ENCODE measurements around the gene RSU1. TPM values are rescaled to one million over a fixed set of nuclear protein-coding genes. Genes with fewer than 3 reads are reported as not detected.

RSU1 gene
- total RNA-seq, 1 donor from 2014 or later = 142 TPM

GRCh38 chr10:16606923-16607322 lies 210.3 kb downstream of the RSU1 start:
- Histone ChIP-seq H3K9ac (ENCODE audit: low read length) (no peak overlapping the region), H4K20me1 (ENCODE audit: insufficient read depth, low read length) (peaks cover 89% of the 10 kb centered on the region), H3K4me3 (ENCODE audit: insufficient read depth, low read depth, low read length) (no peak overlapping the region), H3K36me3 (ENCODE audit: insufficient read depth, low read length) (no peaks in the 10 kb centered on the region), H3K27ac (ENCODE audit: low read depth, low read length) (no peak overlapping the region), H3K79me2 (ENCODE audit: insufficient read depth, low read length) (no peaks in the 10 kb centered on the region), H3K9me3 (ENCODE audit: insufficient read depth, low read depth, low read length) (no peaks in the 10 kb centered on the region), H3K4me1 (ENCODE audit: insufficient read depth, low read length) (no peaks in the 10 kb centered on the region), H3K27me3 (ENCODE audit: insufficient read depth, low read length) (no peaks in the 10 kb centered on the region), H2AFZ (ENCODE audit: low read depth, low read length) (no peak overlapping the region), H3K4me2 (ENCODE audit: low read length) (no peak overlapping the region)
- Mint-ChIP-seq H3K4me1 (ENCODE audit: low read depth, unreplicated experiment) (peaks cover 6% of the 10 kb centered on the region), H3K27me3 (ENCODE audit: low read depth, unreplicated experiment) (no peaks in the 10 kb centered on the region), H3K36me3 (ENCODE audit: low read depth, unreplicated experiment) (peaks cover 12% of the 10 kb centered on the region), H3K27ac (ENCODE audit: unreplicated experiment) (no peak overlapping the region), H3K4me3 (ENCODE audit: unreplicated experiment) (no peak overlapping the region), H3K9me3 (ENCODE audit: unreplicated experiment) (no peaks in the 10 kb centered on the region)
- DNase-seq (ENCODE audit: low read depth) (no peak), FAIRE-seq (no peak)
- no peak for TF ChIP-seq EZH2 (IDR thresholded peaks at IDR 0.05; ENCODE audit: insufficient read depth, low read length)
- no peak for TF ChIP-seq CTCF (IDR thresholded peaks at IDR 0.05; ENCODE audit: insufficient read depth, low read depth, low read length)

GRCh38 chr10:16606421-16606820 lies 210.8 kb downstream of the RSU1 start:
- peak; percentile 6 for DNase-seq (ENCODE audit: low read depth)

More at GRCh38 chr10:16606421-16606820, 210.8 kb downstream of the RSU1 start:
- H3K9ac ChIP-seq (ENCODE audit: low read length) = no peak overlapping the region
- TF ChIP-seq CTCF (IDR thresholded peaks at IDR 0.05; ENCODE audit: insufficient read depth, low read depth, low read length) = no peak
- no peak for TF ChIP-seq EZH2 (IDR thresholded peaks at IDR 0.05; ENCODE audit: insufficient read depth, low read length)
- FAIRE-seq = no peak
- H4K20me1 ChIP-seq (ENCODE audit: insufficient read depth, low read length) = peaks cover 89% of the 10 kb centered on the region
- H2AFZ ChIP-seq (ENCODE audit: low read depth, low read length) = no peak overlapping the region
- no peaks in the 10 kb centered on the region for H3K36me3 ChIP-seq (ENCODE audit: insufficient read depth, low read length)
- Mint-ChIP-seq H3K36me3 (ENCODE audit: low read depth, unreplicated experiment) (peaks cover 12% of the 10 kb centered on the region), H3K4me3 (ENCODE audit: unreplicated experiment) (no peak overlapping the region), H3K27me3 (ENCODE audit: low read depth, unreplicated experiment) (no peaks in the 10 kb centered on the region), H3K4me1 (ENCODE audit: low read depth, unreplicated experiment) (peaks cover 5% of the 10 kb centered on the region), H3K27ac (ENCODE audit: unreplicated experiment) (no peak overlapping the region), H3K9me3 (ENCODE audit: unreplicated experiment) (no peaks in the 10 kb centered on the region)
- no peak overlapping the region for H3K4me2 ChIP-seq (ENCODE audit: low read length)
- no peak overlapping the region for H3K27ac ChIP-seq (ENCODE audit: low read depth, low read length)
- H3K4me1 ChIP-seq (ENCODE audit: insufficient read depth, low read length) = no peaks in the 10 kb centered on the region
- H3K9me3 ChIP-seq (ENCODE audit: insufficient read depth, low read depth, low read length) = no peaks in the 10 kb centered on the region
- no peaks in the 10 kb centered on the region for H3K27me3 ChIP-seq (ENCODE audit: insufficient read depth, low read length)
- H3K4me3 ChIP-seq (ENCODE audit: insufficient read depth, low read depth, low read length) = no peak overlapping the region
- H3K79me2 ChIP-seq (ENCODE audit: insufficient read depth, low read length) = no peaks in the 10 kb centered on the region

All from astrocyte (in vitro differentiated cells and primary cell).